Pulmonary artery endothelial cell (primary cell): ENCODE results near the gene FIBP. TPM values are rescaled to one million over a fixed set of nuclear protein-coding genes. Genes with fewer than 3 reads are reported as not detected.

Source experiments
- DNase-seq: peaks from one replicate; pipeline ENCODE4 v3.0.0-alpha.2; 2011; ENCODE audit warnings: low read depth, low spot score
- total RNA-seq: library from RNA; depleted of rRNA; stranded (reverse); fragments of >200 nt; gene quantifications from 2 replicates; pipeline ENCODE4 v1.2.3, GENCODE V29; 2014

The FIBP gene
- total RNA-seq, 1 donor from 2014 or later, result 229 TPM

GRCh38 chr11:65871811-65872548 lies 16.3 kb downstream of the FIBP start:
- DNase-seq, result no peak

GRCh38 chr11:65870706-65871681 lies 17.3 kb downstream of the FIBP start:
- DNase-seq, result no peak

- no peak for DNase-seq
These were observed 18.0 kb downstream of the FIBP start for GRCh38 chr11:65870307-65870658.

DNA sequence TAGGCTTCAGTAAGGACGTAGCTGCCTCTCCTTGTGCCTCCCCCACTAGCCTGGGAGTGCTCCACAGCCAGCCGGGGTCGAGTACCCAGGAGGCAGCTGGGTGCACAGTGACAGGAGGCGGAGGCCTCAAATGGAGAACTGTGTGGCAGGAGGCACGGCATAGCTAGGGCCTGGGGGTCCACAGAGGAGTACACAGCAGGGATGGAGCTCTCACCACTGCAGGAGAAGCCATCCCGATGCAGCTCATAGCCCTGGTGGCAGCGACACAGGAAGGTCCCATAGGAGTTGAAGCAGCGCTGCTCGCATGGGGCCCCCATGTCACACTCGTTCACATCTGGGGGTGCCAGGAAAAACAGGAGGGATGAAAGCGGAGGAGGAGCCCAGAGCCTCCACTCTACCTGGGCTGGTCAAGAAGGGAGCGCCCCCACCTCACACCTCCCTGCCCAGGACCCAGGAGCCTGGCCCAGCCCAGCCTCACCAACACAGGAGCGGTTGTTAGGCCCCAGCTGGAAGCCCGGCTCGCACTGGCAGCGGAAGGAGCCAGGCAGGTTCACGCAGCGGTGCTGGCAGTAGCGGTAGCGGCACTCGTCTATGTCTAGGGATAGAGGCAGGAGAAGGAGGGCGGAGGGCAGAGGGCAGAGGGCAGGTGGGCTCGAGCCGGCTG lies 18.5 kb downstream of the FIBP start:
- DNase-seq, result no peak

GRCh38 chr11:65868907-65869306 lies 19.4 kb downstream of the FIBP start:
- no peak for DNase-seq

DNA sequence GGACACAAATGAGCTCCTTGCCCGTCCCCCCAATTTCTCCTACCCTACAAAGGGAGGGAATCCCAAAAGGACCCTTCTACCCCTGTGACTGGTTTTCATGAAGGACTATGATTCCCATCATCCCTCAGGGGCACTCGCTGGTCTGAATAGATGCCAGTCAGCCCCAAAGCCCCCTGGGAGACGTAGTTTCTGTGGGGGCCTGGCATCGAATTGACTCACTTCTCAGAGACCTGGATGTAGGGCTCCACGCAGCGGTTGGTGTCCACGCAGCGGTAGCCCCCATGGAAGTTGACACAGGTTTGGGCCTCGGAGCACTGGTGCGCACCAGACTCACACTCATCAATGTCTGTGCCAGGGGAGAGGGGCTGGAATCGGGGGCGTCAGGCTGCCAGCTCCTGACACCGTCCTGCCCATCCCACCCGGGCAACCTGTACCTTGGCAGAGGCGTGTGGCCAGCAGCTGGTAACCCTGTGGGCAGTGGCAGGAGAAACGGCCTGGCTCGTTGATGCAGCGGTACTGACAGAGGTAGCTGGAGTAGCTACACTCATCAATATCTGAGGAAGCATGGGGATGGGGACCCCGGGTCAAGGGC lies 20.1 kb downstream of the FIBP start:
- no peak for DNase-seq

DNA sequence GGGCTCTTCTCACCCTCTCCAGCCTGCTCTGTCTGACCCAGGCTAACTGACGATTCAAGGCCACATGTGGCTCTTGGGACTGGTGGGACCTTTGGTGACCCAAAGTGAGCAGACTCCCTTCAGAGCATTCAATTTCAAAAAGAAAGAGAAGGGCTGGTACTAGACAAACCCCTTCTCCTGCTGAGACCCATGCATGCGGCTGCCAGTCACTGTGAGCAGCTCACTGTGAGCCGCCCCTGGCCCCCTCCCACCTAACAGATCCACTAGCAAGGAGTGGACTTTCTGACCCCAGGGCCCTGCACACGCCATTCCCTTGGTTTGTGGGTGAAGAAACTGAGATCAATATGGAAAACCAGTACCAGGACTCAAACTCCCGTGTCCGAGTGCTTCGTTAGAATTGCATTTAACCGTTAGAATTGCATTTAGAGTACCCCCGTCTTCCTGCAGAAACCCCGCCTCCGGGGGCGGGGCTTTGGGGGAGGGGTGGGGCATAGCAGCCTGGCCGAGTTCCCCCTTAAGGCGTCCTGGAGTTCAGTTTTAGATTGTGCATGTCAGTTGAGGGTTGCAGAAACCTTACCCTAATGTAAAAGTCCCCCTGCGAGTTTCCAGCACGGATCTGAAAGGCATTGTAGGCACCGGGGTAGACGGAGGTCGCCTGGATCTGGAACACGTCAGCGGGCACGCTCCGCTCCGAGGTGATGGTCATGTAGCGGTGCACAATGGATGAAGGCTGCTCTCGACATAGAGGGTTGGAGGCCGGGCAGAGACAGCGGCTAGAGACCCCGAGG lies 20.8 kb downstream of the FIBP start:
- no peak for DNase-seq

GRCh38 chr11:65866509-65867283 lies 21.6 kb downstream of the FIBP start:
- DNase-seq, result no peak

GRCh38 chr11:65865550-65866172 lies 22.6 kb downstream of the FIBP start:
- DNase-seq, result no peak

- no peak for DNase-seq
These were observed 23.4 kb downstream of the FIBP start for GRCh38 chr11:65864706-65865471.

GRCh38 chr11:65863889-65864705 lies 24.2 kb downstream of the FIBP start:
- no peak for DNase-seq

GRCh38 chr11:65862941-65863888 lies 25.1 kb downstream of the FIBP start:
- no peak for DNase-seq

- DNase-seq, result no peak
These were observed 26.0 kb downstream of the FIBP start for GRCh38 chr11:65862191-65862735.

- DNase-seq, result no peak
These were observed 26.6 kb downstream of the FIBP start for GRCh38 chr11:65861533-65862183.

GRCh38 chr11:65861165-65861505 lies 27.1 kb downstream of the FIBP start:
- DNase-seq, result no peak
